GM12891 (cell line): Measurements from ENCODE around the gene C20orf141.

Source experiments
- PAX5 ChIP-seq: IDR thresholded peaks from 2 replicates; pipeline ENCODE4 v1.6.1; 2011; ENCODE audit warnings: low read length, moderate library complexity, mild to moderate bottlenecking; ENCODE audit not compliant: insufficient read depth, severe bottlenecking
- POLR2A ChIP-seq: IDR thresholded peaks from 2 replicates; pipeline ENCODE4 v1.6.1; 2011; ENCODE audit warnings: low read depth, low read length, control low read depth
- POLR2AphosphoS5 ChIP-seq: IDR thresholded peaks from 2 replicates; pipeline ENCODE4 v1.6.1; 2011; ENCODE audit warnings: low read depth, low read length, control low read depth
- SPI1 ChIP-seq: IDR thresholded peaks from 2 replicates; pipeline ENCODE4 v1.6.1; 2011; ENCODE audit warnings: low read depth, low read length, control low read depth
- TAF1 ChIP-seq: IDR thresholded peaks from 2 replicates; pipeline ENCODE4 v1.6.1; 2011; ENCODE audit warnings: low read depth, low read length, control low read depth

DNA sequence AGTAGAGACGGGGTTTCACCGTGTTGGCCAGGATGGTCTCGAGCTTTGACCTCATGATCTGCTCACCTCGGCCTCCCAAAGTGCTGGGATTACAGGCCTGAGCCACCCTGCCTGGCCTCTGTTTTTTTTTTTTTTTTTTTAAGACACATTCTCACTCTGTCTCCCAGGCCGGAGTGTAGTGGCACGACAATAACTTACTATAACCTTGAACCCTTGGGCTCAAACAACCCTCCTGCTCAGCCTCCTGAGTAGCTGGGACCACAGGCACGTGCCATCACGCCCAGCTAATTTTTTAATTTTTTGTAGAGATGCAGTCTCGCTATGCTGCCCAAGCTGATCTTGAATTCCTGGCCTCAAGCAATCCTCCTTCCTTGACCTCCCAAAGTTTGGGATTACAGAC, 41.0 kb upstream of the C20orf141 start:
- TF ChIP-seq POLR2AphosphoS5 (no peak), POLR2A (no peak), PAX5 (no peak), TAF1 (no peak), SPI1 (no peak)
